Astrocyte of the spinal cord (primary cell): ENCODE results near the gene L3MBTL4.
"Not testable (repeated sequence)": the region's sequence is repeated elsewhere in the genome, so short reads cannot be mapped to it uniquely, and the experiment has no call there.

ENCODE experiments used
- DNase-seq: peaks from one replicate; pipeline ENCODE4 v3.0.0; 2011; ENCODE audit warnings: low read depth, low spot score
- H3K4me3 ChIP-seq: 2 replicates; pipeline ENCODE4 v1.5.1; 2011; ENCODE audit warnings: low read depth, mild to moderate bottlenecking, low read length, moderate library complexity
- CTCF ChIP-seq: IDR thresholded peaks from 2 replicates; pipeline ENCODE4 v1.5.1; 2012; ENCODE audit warnings: low read depth, mild to moderate bottlenecking, low read length, inconsistent platforms
- in situ Hi-C: cut with HindIII; loops from 2 replicates; pipeline ENCODE4 v1.10.0; 2017; ENCODE audit warnings: low sequenced_read_pairs

L3MBTL4 gene

GRCh38 chr18:6058941-6059340 is 355.8 kb downstream of the L3MBTL4 start:
- no peak overlapping the region for H3K4me3 ChIP-seq
- in situ Hi-C loops, result no loop called here
- DNase-seq, result peak; percentile 62
- TF ChIP-seq CTCF, result no peak

GRCh38 chr18:6057604-6058003 is 357.1 kb downstream of the L3MBTL4 start:
- no peak for TF ChIP-seq CTCF
- in situ Hi-C loops, result no loop called here
- DNase-seq, result peak; percentile 48
- no peak overlapping the region for H3K4me3 ChIP-seq

- H3K4me3 ChIP-seq, result no peak overlapping the region
- DNase-seq, result peak; percentile 82
These were observed 358.4 kb downstream of the L3MBTL4 start for GRCh38 chr18:6056171-6056910.

GRCh38 chr18:6055711-6056110 is 359.0 kb downstream of the L3MBTL4 start:
- in situ Hi-C loops, result no loop called here
- DNase-seq, result peak; percentile 90
- TF ChIP-seq CTCF, result no peak
- H3K4me3 ChIP-seq, result no peak overlapping the region

More at GRCh38 chr18:6056171-6056910, 358.4 kb downstream of the L3MBTL4 start:
- in situ Hi-C loops, result no loop called here
- no peak for TF ChIP-seq CTCF

GRCh38 chr18:6054256-6054842 is 360.4 kb downstream of the L3MBTL4 start:
- in situ Hi-C loops, result no loop called here
- H3K4me3 ChIP-seq, result no peak overlapping the region
- no peak for TF ChIP-seq CTCF
- DNase-seq, result no peak

GRCh38 chr18:6052449-6052913 is 362.2 kb downstream of the L3MBTL4 start:
- H3K4me3 ChIP-seq, result no peak overlapping the region
- in situ Hi-C loops, result no loop called here
- no peak for TF ChIP-seq CTCF
- no peak for DNase-seq

- in situ Hi-C loops, H3K4me3 ChIP-seq: not testable (repeated sequence)
- DNase-seq, result peak; percentile 58
These were observed 367.1 kb downstream of the L3MBTL4 start for GRCh38 chr18:6047596-6047995.
